ENCODE results near the gene WWOX.

GRCh38 chr16:78715673-78716072 is 616.2 kb downstream of the WWOX start:
- TF ChIP-seq REST (IDR thresholded peaks at IDR 0.05; ENCODE audit: insufficient read depth in 1 of 2, low read depth in 2 of 2, low read length in 2 of 2), result no peak
- TF ChIP-seq POLR2AphosphoS5 (IDR thresholded peaks at IDR 0.05; ENCODE audit: low read depth, low read length), result no peak
- TF ChIP-seq TAF1 (IDR thresholded peaks at IDR 0.05; ENCODE audit: borderline replicate concordance, insufficient read depth, low read length), result no peak
- no peak for TF ChIP-seq SIN3A (IDR thresholded peaks at IDR 0.05; ENCODE audit: borderline replicate concordance, insufficient read depth, low read length)
- TF ChIP-seq FOXP2 (optimal IDR thresholded peaks at IDR 0.05; ENCODE audit: borderline replicate concordance, extremely low read depth, extremely low read length, insufficient read depth), result no peak
